Ishikawa (cell line): ENCODE measurements around the gene MYO19.
A peak's percentile ranks its signal among the peaks of the same experiment; 100 is the strongest.

Experiments
- CEBPB ChIP-seq: IDR thresholded peaks from 2 replicates; pipeline ENCODE4 v1.6.1; 2012
- CREB1 ChIP-seq: IDR thresholded peaks from 2 replicates; pipeline ENCODE4 v1.6.1; 2012; ENCODE audit warnings: low read depth
- EGR1 ChIP-seq: IDR thresholded peaks from 2 replicates; pipeline ENCODE4 v1.6.1; 2012
- EP300 ChIP-seq: IDR thresholded peaks from 2 replicates; pipeline ENCODE4 v1.6.1; 2012; ENCODE audit warnings: borderline replicate concordance
- FOXM1 ChIP-seq: IDR thresholded peaks from 2 replicates; pipeline ENCODE4 v1.6.1; 2012; ENCODE audit warnings: low read depth, borderline replicate concordance
- MAX ChIP-seq: IDR thresholded peaks from 2 replicates; pipeline ENCODE4 v1.6.1; 2012
- NFIC ChIP-seq: IDR thresholded peaks from 2 replicates; pipeline ENCODE4 v1.6.1; 2012
- RAD21 ChIP-seq: IDR thresholded peaks from 2 replicates; pipeline ENCODE4 v1.6.1; 2012; ENCODE audit warnings: low read depth
- REST ChIP-seq: IDR thresholded peaks from 2 replicates; pipeline ENCODE4 v1.6.1; 2012; ENCODE audit warnings: low read depth, mild to moderate bottlenecking
- TAF1 ChIP-seq: IDR thresholded peaks from 2 replicates; pipeline ENCODE4 v1.6.1; 2012; ENCODE audit warnings: low read depth, mild to moderate bottlenecking
- TCF12 ChIP-seq: IDR thresholded peaks from 2 replicates; pipeline ENCODE4 v1.6.1; 2012; ENCODE audit warnings: low read depth
- TEAD4 ChIP-seq: IDR thresholded peaks from 2 replicates; pipeline ENCODE4 v1.6.1; 2012
- USF1 ChIP-seq: IDR thresholded peaks from 2 replicates; pipeline ENCODE4 v1.6.1; 2012
- YY1 ChIP-seq: IDR thresholded peaks from 2 replicates; pipeline ENCODE4 v1.6.1; 2012; ENCODE audit warnings: low read depth
- ZBTB7A ChIP-seq: IDR thresholded peaks from 2 replicates; pipeline ENCODE4 v1.6.1; 2012; ENCODE audit warnings: low read depth

The MYO19 gene

GRCh38 chr17:36540696-36541095, 6.0 kb upstream of the MYO19 start:
- TF ChIP-seq REST (no peak), ZBTB7A (no peak), EGR1 (no peak), MAX (no peak), NFIC (no peak), CREB1 (no peak), TCF12 (no peak), USF1 (no peak), YY1 (no peak), TEAD4 (no peak), TAF1 (no peak), EP300 (no peak), FOXM1 (no peak), RAD21 (no peak), CEBPB (no peak)

GRCh38 chr17:36535669-36536081, 1.0 kb upstream of the MYO19 start:
- TF ChIP-seq REST (no peak), USF1 (no peak), CEBPB (no peak), FOXM1 (no peak), MAX (no peak), ZBTB7A (no peak), NFIC (no peak), EGR1 (no peak)

GRCh38 chr17:36533935-36534839, 481 bp downstream of the MYO19 start:
- TF ChIP-seq CEBPB (no peak), YY1 (peak; percentile 24; the same call in 1 of the 2 replicates), REST (no peak), FOXM1 (no peak), EP300 (no peak), CREB1 (no peak), EGR1 (no peak), ZBTB7A (peak; percentile 86; the same call in 1 of the 2 replicates), RAD21 (no peak), MAX (peak; percentile 84), NFIC (peak; percentile 8; the same call in 1 of the 2 replicates), TAF1 (no peak), USF1 (no peak; the same call in 1 of the 2 replicates), TCF12 (no peak), TEAD4 (no peak)
